ENCODE results near the gene CFAP298. TPM values are rescaled to one million over a fixed set of nuclear protein-coding genes. Genes with fewer than 3 reads are reported as not detected.

CFAP298 gene
- total RNA-seq, 5 donors from 2014 or later (not counting 1 experiment from before 2014, with no cell fraction given), result 19.5 to 36.8 (median 32.1) TPM

- Histone ChIP-seq H3K27ac (ENCODE audit: low read length) (no peak overlapping the region), H3K9me3 (no peaks in the 10 kb centered on the region), H3K36me3 (ENCODE audit: control insufficient read depth in 2 of 2, extremely low read depth in 1 of 2, insufficient read depth in 1 of 2, low read length in 1 of 2) (no peaks in the 10 kb centered on the region), H3K27me3 (replicated peaks in 1 of 2; ENCODE audit: control insufficient read depth in 2 of 2, extremely low read depth in 1 of 2, insufficient read depth in 2 of 2, low read length in 1 of 2) (peaks cover 0 to 18% of the 10 kb centered on the region in 2 experiments), H3K4me1 (ENCODE audit: control insufficient read depth in 1 of 2, extremely low read depth in 1 of 2, insufficient read depth in 2 of 2, low read length in 2 of 2) (peaks cover 0 to 6% of the 10 kb centered on the region in 2 experiments), H3K4me3 (ENCODE audit: control insufficient read depth in 1 of 2, extremely low read depth in 1 of 2, low read length in 1 of 2) (no peak overlapping the region)
- peaks cover 0 to 7% (median 4%) of the 10 kb centered on the region in 3 donors for H3K4me1 Mint-ChIP-seq
- DNase-seq, result no peak
- H3K27me3 Mint-ChIP-seq, result no peaks in the 10 kb centered on the region
- H3K4me3 Mint-ChIP-seq, result no peak overlapping the region
- ChIA-PET POLR2A (no interaction called here), CTCF (no interaction called here)
- 83% methylated on average over 23 of the region's 26 CpGs for WGBS (ENCODE audit: insufficient coverage)
- ATAC-seq (replicated peaks in 1 of 4), result no peak
- no peak overlapping the region for H3K27ac Mint-ChIP-seq
- H3K36me3 Mint-ChIP-seq, result no peaks in the 10 kb centered on the region
- no peaks in the 10 kb centered on the region for H3K9me3 Mint-ChIP-seq
Measured at GRCh38 chr21:32574946-32575925, 36.9 kb downstream of the CFAP298 start.

DNA sequence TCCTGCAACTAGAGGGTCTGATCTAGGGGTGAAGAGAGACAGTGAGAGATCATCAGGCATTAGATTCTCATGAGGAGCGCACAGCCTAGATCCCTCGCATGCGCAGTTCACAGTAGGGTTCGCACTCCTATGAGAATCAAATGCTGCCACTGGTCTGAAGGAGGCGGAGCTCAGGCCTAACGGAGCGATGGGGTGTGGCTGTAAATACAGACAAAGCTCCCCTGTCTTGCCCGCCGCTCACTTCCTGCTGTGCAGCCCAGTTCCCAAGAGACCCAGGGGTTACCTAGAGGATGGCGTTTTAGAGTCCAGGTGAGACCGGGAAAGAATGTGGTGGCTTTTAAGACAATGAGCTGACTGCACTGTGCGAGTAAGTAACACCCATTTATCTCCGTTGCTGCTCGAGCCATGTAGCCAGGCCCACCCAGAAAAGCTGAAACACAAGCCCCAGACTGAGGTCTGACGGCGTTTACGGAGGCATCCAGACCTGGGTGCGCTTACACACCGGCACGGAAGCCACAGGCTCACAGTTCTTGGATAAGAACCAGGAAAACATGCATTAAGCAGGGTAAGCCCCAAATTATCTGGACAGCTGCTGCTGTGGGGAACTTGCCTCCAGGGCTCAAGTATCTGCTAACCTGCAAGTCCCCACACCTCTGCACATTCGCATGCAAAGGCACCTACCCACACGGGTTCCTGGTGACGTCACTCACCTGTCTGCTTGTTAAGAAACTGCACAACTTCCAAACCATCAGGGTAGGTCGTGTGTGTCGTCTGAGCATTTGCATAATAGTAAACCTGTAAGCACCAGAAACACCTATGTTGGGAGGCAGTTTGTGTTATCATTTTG is 39.4 kb downstream of the CFAP298 start:
- Histone ChIP-seq H3K9me3 (no peaks in the 10 kb centered on the region), H3K27ac (ENCODE audit: low read length) (no peak overlapping the region), H3K27me3 (replicated peaks in 1 of 2; ENCODE audit: control insufficient read depth in 2 of 2, extremely low read depth in 1 of 2, insufficient read depth in 2 of 2, low read length in 1 of 2) (peaks cover 0 to 18% of the 10 kb centered on the region in 2 experiments), H3K4me3 (ENCODE audit: control insufficient read depth in 1 of 2, extremely low read depth in 1 of 2, low read length in 1 of 2) (no peak overlapping the region), H3K4me1 (ENCODE audit: control insufficient read depth in 1 of 2, extremely low read depth in 1 of 2, insufficient read depth in 2 of 2, low read length in 2 of 2) (peaks cover 0 to 14% of the 10 kb centered on the region in 2 experiments), H3K36me3 (ENCODE audit: control insufficient read depth in 2 of 2, extremely low read depth in 1 of 2, insufficient read depth in 1 of 2, low read length in 1 of 2) (no peaks in the 10 kb centered on the region)
- ATAC-seq (replicated peaks in 1 of 4) (no peak), DNase-seq (no peak)
- 93% methylated on average over 20 of the region's 25 CpGs for WGBS (ENCODE audit: insufficient coverage)
- Mint-ChIP-seq H3K4me3 (no peak overlapping the region), H3K36me3 (no peaks in the 10 kb centered on the region), H3K4me1 (peaks cover 12 to 22% (median 21%) of the 10 kb centered on the region in 3 donors), H3K9me3 (no peaks in the 10 kb centered on the region), H3K27ac (no peak overlapping the region), H3K27me3 (no peaks in the 10 kb centered on the region)
- POLR2A ChIA-PET, result no interaction called here
- CTCF ChIA-PET, result no interaction called here

DNA sequence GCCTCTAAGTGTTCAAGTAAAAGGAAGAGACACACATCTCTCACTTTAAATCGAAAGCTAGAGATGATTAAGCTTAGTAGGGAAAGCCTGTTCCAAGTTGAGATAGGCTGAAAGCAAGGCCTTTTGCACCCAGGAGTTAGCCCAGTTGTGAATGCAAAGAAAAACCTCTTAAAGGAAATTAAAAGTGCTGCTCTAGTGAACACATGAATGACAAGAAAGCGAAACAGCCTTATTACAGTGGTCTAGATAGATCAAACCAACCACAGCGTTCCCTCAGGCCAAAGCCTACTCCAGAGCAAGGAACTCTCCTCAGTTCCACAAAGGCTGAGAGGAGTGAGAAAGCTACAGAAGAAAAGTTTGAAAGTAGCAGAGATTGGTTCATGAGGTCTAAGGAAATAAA is 41.7 kb downstream of the CFAP298 start:
- Mint-ChIP-seq H3K36me3 (peaks cover 16% of the 10 kb centered on the region), H3K4me3 (peak overlapping the region; percentile 88 to 96 (median 95)), H3K27ac (peak overlapping the region; percentile 94 to 96), H3K27me3 (no peaks in the 10 kb centered on the region), H3K4me1 (peaks cover 12 to 22% (median 21%) of the 10 kb centered on the region in 3 donors), H3K9me3 (peaks cover 0 to 1% (median 0%) of the 10 kb centered on the region in 3 donors)
- Histone ChIP-seq H3K27ac (ENCODE audit: low read length) (peak overlapping the region; percentile 64), H3K4me1 (ENCODE audit: control insufficient read depth in 1 of 2, extremely low read depth in 1 of 2, insufficient read depth in 2 of 2, low read length in 2 of 2) (peaks cover 0 to 14% of the 10 kb centered on the region in 2 experiments), H3K4me3 (ENCODE audit: control insufficient read depth in 1 of 2, extremely low read depth in 1 of 2, low read length in 1 of 2) (no peak overlapping the region), H3K27me3 (replicated peaks in 1 of 2; ENCODE audit: control insufficient read depth in 2 of 2, extremely low read depth in 1 of 2, insufficient read depth in 2 of 2, low read length in 1 of 2) (peaks cover 0 to 16% of the 10 kb centered on the region in 2 experiments), H3K36me3 (ENCODE audit: control insufficient read depth in 2 of 2, extremely low read depth in 1 of 2, insufficient read depth in 1 of 2, low read length in 1 of 2) (no peaks in the 10 kb centered on the region), H3K9me3 (no peaks in the 10 kb centered on the region)
- ATAC-seq (replicated peaks in 1 of 4) (no peak), DNase-seq (peak in 1 of 35 experiments; percentile 11)
- POLR2A ChIA-PET, result no interaction called here
- WGBS (ENCODE audit: insufficient coverage), result no CpG with 5 or more reads among the region's 3 CpGs
- CTCF ChIA-PET, result interaction anchor here (0.6 to 3.2 kb wide), 9 partner anchors 31 to 464 kb away, joined by 3 to 24 read pairs (median 6); partner anchors contain the start of gene CFAP298 (in 1 of the 2)

DNA sequence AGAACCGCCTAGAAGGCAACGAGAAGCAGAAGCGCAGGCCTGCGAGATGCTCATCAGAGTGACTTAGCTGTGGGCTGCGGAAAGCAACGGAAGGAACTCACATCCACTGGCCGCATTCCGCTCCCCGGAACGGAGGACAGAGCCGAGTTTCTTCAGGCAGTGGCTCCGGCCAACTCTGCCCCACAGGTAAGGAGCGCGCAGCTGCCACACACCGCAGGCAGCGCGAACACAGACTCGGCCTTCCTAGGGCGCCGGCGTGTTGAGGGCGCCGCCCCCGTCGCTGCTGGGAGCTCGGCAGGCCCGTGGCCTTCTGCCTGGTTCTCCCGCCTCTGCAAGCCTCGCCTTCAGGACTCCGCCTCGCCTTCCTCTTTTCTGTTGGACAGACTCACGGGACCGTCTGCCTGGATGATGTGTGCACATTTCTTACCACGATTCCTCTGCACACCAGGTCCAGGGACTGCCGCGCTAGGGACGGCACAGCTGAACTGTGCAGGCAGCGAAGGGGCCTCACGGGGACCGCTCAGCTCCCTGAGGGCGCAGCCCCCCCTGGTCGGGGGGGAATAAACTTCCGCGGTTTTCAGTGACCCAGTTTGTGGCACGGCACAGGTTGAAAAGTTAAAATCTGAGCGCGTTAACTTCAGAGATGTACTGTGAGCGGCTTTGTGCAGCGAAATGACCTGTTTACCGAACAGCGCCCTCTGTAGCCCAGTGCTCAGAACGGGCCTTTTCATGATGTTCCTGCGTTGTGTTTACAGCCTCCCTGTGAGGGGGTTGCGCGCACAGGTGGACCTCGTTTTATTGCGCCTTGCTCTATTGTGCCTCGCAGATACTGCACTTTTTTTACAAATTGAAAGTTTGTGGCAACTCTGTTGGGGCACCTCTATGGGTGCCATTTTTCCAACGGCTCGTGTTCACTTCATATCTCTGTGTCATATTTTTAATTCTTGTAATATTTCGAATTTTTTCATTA is 42.6 kb downstream of the CFAP298 start:
- ChIA-PET CTCF (interaction anchor here (0.7 to 3.2 kb wide), 10 partner anchors 9 to 178 kb away, joined by 3 to 24 read pairs (median 5); partner anchors contain the start of gene CFAP298 (in 1 of the 2)), POLR2A (interaction anchor here in 1 of 2 donors (0.5 to 0.8 kb wide), 3 partner anchors 43 to 177 kb away, joined by 3 read pairs; partner anchors contain the start of gene CFAP298)
- H3K27me3 Mint-ChIP-seq, result no peaks in the 10 kb centered on the region
- peaks cover 4 to 10% (median 6%) of the 10 kb centered on the region in 3 donors for H3K9me3 Mint-ChIP-seq
- Histone ChIP-seq H3K9me3 (no peaks in the 10 kb centered on the region), H3K36me3 (ENCODE audit: control insufficient read depth in 2 of 2, extremely low read depth in 1 of 2, insufficient read depth in 1 of 2, low read length in 1 of 2) (no peaks in the 10 kb centered on the region), H3K27ac (ENCODE audit: low read length) (peak overlapping the region; percentile 64), H3K27me3 (replicated peaks in 1 of 2; ENCODE audit: control insufficient read depth in 2 of 2, extremely low read depth in 1 of 2, insufficient read depth in 2 of 2, low read length in 1 of 2) (peaks cover 0 to 10% of the 10 kb centered on the region in 2 experiments), H3K4me1 (ENCODE audit: control insufficient read depth in 1 of 2, extremely low read depth in 1 of 2, insufficient read depth in 2 of 2, low read length in 2 of 2) (peaks cover 0 to 14% of the 10 kb centered on the region in 2 experiments), H3K4me3 (ENCODE audit: control insufficient read depth in 1 of 2, extremely low read depth in 1 of 2, low read length in 1 of 2) (peak overlapping the region; percentile 71 to 74)
- H3K27ac Mint-ChIP-seq, result peak overlapping the region; percentile 94 to 96
- ATAC-seq (replicated peaks in 1 of 4) (peak; percentile 84 to 91 (median 88)), DNase-seq (peak; percentile 59 to 93 (median 78))
- H3K4me1 Mint-ChIP-seq, result peaks cover 12 to 22% (median 21%) of the 10 kb centered on the region in 3 donors
- peaks cover 25% of the 10 kb centered on the region for H3K36me3 Mint-ChIP-seq
- WGBS (ENCODE audit: insufficient coverage), result 1% methylated on average over 56 of the region's 61 CpGs
- peak overlapping the region; percentile 88 to 96 (median 95) for H3K4me3 Mint-ChIP-seq

DNA sequence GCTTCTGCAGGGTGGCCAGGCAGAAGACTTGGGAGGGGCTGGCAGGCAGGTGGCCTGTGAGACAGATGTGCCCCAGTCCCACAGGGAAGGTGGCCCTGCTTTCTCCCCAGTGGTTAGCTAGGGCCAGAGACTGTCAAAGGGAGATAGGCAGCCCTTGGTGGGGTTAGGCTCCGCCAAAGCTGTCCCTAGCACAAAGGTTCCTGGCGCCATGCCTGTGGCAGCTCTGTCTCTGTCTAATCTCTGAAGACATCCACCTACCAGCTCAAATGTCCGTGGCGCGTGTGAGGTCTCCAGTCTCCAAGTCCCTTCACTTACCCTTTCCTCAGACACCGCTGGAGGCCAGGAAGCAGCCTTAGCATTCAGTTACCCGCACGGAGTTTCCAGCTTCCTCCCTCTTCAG is 44.6 kb downstream of the CFAP298 start:
- 100% methylated on average over 7 of the region's 8 CpGs for WGBS (ENCODE audit: insufficient coverage)
- H3K27ac Mint-ChIP-seq, result no peak overlapping the region
- peaks cover 12 to 22% (median 21%) of the 10 kb centered on the region in 3 donors for H3K4me1 Mint-ChIP-seq
- no peak overlapping the region for H3K4me3 ChIP-seq (ENCODE audit: control insufficient read depth in 1 of 2, extremely low read depth in 1 of 2, low read length in 1 of 2)
- ChIA-PET POLR2A (interaction anchor here in 1 of 2 donors (0.9 kb wide), 1 partner anchor 44 kb away, joined by 3 read pairs; no protein-coding TSS in a partner anchor), CTCF (no interaction called here)
- peaks cover 25% of the 10 kb centered on the region for H3K36me3 Mint-ChIP-seq
- H3K4me3 Mint-ChIP-seq, result no peak overlapping the region
- H3K9me3 ChIP-seq, result no peaks in the 10 kb centered on the region
- peaks cover 5 to 12% (median 8%) of the 10 kb centered on the region in 3 donors for H3K9me3 Mint-ChIP-seq
- peaks cover 0 to 14% of the 10 kb centered on the region in 2 experiments for H3K4me1 ChIP-seq (ENCODE audit: control insufficient read depth in 1 of 2, extremely low read depth in 1 of 2, insufficient read depth in 2 of 2, low read length in 2 of 2)
- H3K27ac ChIP-seq (ENCODE audit: low read length), result no peak overlapping the region
- ATAC-seq (replicated peaks in 1 of 4) (no peak), DNase-seq (no peak)
- peaks cover 0 to 5% of the 10 kb centered on the region in 2 experiments for H3K27me3 ChIP-seq (replicated peaks in 1 of 2; ENCODE audit: control insufficient read depth in 2 of 2, extremely low read depth in 1 of 2, insufficient read depth in 2 of 2, low read length in 1 of 2)
- H3K36me3 ChIP-seq (ENCODE audit: control insufficient read depth in 2 of 2, extremely low read depth in 1 of 2, insufficient read depth in 1 of 2, low read length in 1 of 2), result no peaks in the 10 kb centered on the region
- H3K27me3 Mint-ChIP-seq, result no peaks in the 10 kb centered on the region
